HepG2 (cell line): ENCODE results near the gene TRIM15. TPM values are rescaled to one million over a fixed set of nuclear protein-coding genes. Genes with fewer than 3 reads are reported as not detected.

Experiments
- ARID2 ChIP-seq: sonication (generic); formaldehyde crosslinking; IDR thresholded peaks from 2 replicates; pipeline ENCODE4 v1.8.1; 2022; ENCODE audit warnings: mild to moderate bottlenecking, missing genetic modification reagents, borderline replicate concordance
- ARID4A ChIP-seq: sonication (generic); formaldehyde crosslinking; IDR thresholded peaks from 2 replicates; pipeline ENCODE4 v1.5.0; 2020; ENCODE audit warnings: mild to moderate bottlenecking, missing genetic modification reagents, borderline replicate concordance
- PAX8 ChIP-seq: sonication (generic); formaldehyde crosslinking; IDR thresholded peaks from 2 replicates; pipeline ENCODE4 v1.8.0; 2022; ENCODE audit warnings: mild to moderate bottlenecking, missing genetic modification reagents, borderline replicate concordance
- RFXANK ChIP-seq: IDR thresholded peaks from 2 replicates; pipeline ENCODE4 v1.6.1; 2016
- ZBTB38 ChIP-seq: sonication (generic); formaldehyde crosslinking; IDR thresholded peaks from 2 replicates; pipeline ENCODE4 v1.5.1; 2020; ENCODE audit warnings: mild to moderate bottlenecking, missing genetic modification reagents
- ZMYM4 ChIP-seq: sonication (generic); formaldehyde crosslinking; IDR thresholded peaks from 2 replicates; pipeline ENCODE4 v1.8.1; 2023; ENCODE audit warnings: mild to moderate bottlenecking, missing genetic modification reagents
- ZNF34 ChIP-seq: sonication (generic); formaldehyde crosslinking; IDR thresholded peaks from 2 replicates; pipeline ENCODE4 v1.4.0; 2020; ENCODE audit warnings: mild to moderate bottlenecking, missing genetic modification reagents, borderline replicate concordance
- ZNF343 ChIP-seq: sonication (generic); formaldehyde crosslinking; IDR thresholded peaks from 2 replicates; pipeline ENCODE4 v1.4.0; 2020; ENCODE audit warnings: mild to moderate bottlenecking, missing genetic modification reagents
- ZNF432 ChIP-seq: sonication (generic); formaldehyde crosslinking; IDR thresholded peaks from 2 replicates; pipeline ENCODE4 v1.5.0; 2020; ENCODE audit warnings: missing genetic modification reagents, mild to moderate bottlenecking, borderline replicate concordance
- polyA plus RNA-seq, 8 experiments: library from polyadenylated mRNA; depleted of rRNA in 3 of 8; stranded (reverse) in 7 of 8; unstranded in 1 of 8; fragments of >200 nt; fragmentation: Illumina TruSeq in 4 of 8; extraction: Trizol in 4 of 8; gene quantifications; 2 replicates each; pipeline versions ENCODE4 v1.2.1 to v1.2.3, GENCODE V29; 2011 to 2016; ENCODE audit warnings: low read depth in 4 of 8, missing spikeins in 1 of 8, mixed read lengths in 1 of 8; ENCODE audit not compliant: insufficient read depth in 1 of 8
- total RNA-seq, 5 experiments: library from RNA; depleted of rRNA; stranded (reverse); fragments of >200 nt; fragmentation: Illumina TruSeq; extraction: Trizol; gene quantifications; 2 replicates each; pipeline ENCODE4 v1.2.3, GENCODE V29; 2016; ENCODE audit warnings: low read depth in 1 of 5
- TF ChIP-seq, protein P1 (sequence below): sonication (generic); formaldehyde crosslinking; IDR thresholded peaks from 2 replicates; pipeline ENCODE4 v1.5.1; 2020; ENCODE audit warnings: mild to moderate bottlenecking, missing genetic modification reagents, moderate library complexity
- TF ChIP-seq, protein P2 (sequence below): sonication (generic); formaldehyde crosslinking; IDR thresholded peaks from 2 replicates; pipeline ENCODE4 v1.4.0; 2020; ENCODE audit warnings: missing genetic modification reagents
- TF ChIP-seq, protein P3 (sequence below): sonication (generic); formaldehyde crosslinking; conservative IDR thresholded peaks from 2 replicates; pipeline ENCODE4 v1.4.0; 2020; ENCODE audit warnings: missing genetic modification reagents
- TF ChIP-seq, protein P4 (sequence below): IDR thresholded peaks from 2 replicates; pipeline ENCODE4 v1.6.1; 2016; ENCODE audit warnings: mild to moderate bottlenecking, missing biosample characterization, missing genetic modification reagents
- TF ChIP-seq, protein P5 (sequence below): sonication (generic); formaldehyde crosslinking; IDR thresholded peaks from 2 replicates; pipeline ENCODE4 v1.4.0; 2020; ENCODE audit warnings: missing genetic modification reagents, borderline replicate concordance

The TRIM15 gene
- total and polyA plus RNA-seq, 2 of the 13 experiments (the other 11 are each of a cell fraction or from before 2014, with no cell fraction given), result 35.1 to 38.2 TPM

DNA sequence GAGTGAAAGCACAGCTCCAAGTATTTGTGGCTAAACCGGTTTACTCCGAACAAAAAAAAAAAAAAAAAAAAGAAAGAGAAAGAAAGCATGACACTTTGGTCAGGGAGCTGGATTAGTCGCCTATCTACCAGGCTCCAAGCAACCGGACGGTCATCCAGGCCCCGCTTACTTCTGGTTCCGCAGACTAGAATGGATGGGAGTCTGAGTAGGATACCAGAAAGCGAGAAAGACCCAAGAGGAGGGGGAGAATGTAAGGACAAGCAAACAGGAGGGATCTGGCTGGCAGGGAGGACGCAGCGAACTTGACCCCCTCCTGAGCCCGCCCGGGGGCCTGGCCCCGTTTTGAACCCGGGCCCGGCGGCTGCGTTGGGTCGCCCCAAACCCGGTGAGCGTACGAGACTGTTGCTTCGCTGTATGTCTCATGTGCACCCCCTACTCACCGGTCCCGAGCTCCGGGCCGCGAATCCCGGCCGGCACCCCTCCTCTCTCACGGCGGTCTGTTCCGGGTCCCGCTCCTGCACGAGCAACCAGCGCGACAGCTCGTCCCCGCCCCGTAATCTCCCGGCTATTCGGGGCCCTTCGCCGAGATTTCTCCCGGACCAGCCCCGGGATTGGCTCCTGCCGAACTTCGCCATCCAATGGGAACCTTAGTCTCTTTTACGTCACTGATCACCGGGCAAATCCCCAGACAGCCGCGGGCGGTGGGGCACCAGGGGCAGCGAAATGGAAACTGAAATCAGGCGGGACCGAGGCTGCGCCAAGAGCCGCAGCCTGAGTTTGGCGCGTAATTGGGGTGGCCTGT lies 49.7 kb downstream of the TRIM15 start, which contains the start of gene TRIM26 (continued):
- TF ChIP-seq, protein P1, sequence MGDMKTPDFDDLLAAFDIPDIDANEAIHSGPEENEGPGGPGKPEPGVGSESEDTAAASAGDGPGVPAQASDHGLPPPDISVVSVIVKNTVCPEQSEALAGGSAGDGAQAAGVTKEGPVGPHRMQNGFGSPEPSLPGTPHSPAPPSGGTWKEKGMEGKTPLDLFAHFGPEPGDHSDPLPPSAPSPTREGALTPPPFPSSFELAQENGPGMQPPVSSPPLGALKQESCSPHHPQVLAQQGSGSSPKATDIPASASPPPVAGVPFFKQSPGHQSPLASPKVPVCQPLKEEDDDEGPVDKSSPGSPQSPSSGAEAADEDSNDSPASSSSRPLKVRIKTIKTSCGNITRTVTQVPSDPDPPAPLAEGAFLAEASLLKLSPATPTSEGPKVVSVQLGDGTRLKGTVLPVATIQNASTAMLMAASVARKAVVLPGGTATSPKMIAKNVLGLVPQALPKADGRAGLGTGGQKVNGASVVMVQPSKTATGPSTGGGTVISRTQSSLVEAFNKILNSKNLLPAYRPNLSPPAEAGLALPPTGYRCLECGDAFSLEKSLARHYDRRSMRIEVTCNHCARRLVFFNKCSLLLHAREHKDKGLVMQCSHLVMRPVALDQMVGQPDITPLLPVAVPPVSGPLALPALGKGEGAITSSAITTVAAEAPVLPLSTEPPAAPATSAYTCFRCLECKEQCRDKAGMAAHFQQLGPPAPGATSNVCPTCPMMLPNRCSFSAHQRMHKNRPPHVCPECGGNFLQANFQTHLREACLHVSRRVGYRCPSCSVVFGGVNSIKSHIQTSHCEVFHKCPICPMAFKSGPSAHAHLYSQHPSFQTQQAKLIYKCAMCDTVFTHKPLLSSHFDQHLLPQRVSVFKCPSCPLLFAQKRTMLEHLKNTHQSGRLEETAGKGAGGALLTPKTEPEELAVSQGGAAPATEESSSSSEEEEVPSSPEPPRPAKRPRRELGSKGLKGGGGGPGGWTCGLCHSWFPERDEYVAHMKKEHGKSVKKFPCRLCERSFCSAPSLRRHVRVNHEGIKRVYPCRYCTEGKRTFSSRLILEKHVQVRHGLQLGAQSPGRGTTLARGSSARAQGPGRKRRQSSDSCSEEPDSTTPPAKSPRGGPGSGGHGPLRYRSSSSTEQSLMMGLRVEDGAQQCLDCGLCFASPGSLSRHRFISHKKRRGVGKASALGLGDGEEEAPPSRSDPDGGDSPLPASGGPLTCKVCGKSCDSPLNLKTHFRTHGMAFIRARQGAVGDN, result peak; percentile 57; the same call in 1 of the 2 replicates
- peak; percentile 74; the same call in 1 of the 2 replicates for TF ChIP-seq ZBTB38
- TF ChIP-seq ZMYM4 (CRISPR knock-in tag), result peak; percentile 88
- TF ChIP-seq ARID2 (CRISPR knock-in tag), result peak; percentile 85; the same call in 1 of the 2 replicates
- peak; percentile 100 for TF ChIP-seq RFXANK (CRISPR knock-in tag)
- TF ChIP-seq, protein P2, sequence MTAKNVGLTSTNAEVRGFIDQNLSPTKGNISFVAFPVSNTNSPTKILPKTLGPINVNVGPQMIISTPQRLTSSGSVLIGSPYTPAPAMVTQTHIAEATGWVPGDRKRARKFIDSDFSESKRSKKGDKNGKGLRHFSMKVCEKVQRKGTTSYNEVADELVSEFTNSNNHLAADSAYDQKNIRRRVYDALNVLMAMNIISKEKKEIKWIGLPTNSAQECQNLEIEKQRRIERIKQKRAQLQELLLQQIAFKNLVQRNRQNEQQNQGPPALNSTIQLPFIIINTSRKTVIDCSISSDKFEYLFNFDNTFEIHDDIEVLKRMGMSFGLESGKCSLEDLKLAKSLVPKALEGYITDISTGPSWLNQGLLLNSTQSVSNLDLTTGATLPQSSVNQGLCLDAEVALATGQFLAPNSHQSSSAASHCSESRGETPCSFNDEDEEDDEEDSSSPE (CRISPR knock-in tag), result peak; percentile 91
- peak; percentile 53; the same call in 1 of the 2 replicates for TF ChIP-seq ZNF343 (CRISPR knock-in tag)
- TF ChIP-seq ARID4A, result peak; percentile 90
- peak; percentile 67; the same call in 1 of the 2 replicates for TF ChIP-seq ZNF34
- TF ChIP-seq ZNF432 (CRISPR knock-in tag), result no peak
- TF ChIP-seq, protein P3, sequence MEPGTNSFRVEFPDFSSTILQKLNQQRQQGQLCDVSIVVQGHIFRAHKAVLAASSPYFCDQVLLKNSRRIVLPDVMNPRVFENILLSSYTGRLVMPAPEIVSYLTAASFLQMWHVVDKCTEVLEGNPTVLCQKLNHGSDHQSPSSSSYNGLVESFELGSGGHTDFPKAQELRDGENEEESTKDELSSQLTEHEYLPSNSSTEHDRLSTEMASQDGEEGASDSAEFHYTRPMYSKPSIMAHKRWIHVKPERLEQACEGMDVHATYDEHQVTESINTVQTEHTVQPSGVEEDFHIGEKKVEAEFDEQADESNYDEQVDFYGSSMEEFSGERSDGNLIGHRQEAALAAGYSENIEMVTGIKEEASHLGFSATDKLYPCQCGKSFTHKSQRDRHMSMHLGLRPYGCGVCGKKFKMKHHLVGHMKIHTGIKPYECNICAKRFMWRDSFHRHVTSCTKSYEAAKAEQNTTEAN (CRISPR knock-in tag), result peak; percentile 66; the same call in 1 of the 2 replicates
- TF ChIP-seq, protein P4, sequence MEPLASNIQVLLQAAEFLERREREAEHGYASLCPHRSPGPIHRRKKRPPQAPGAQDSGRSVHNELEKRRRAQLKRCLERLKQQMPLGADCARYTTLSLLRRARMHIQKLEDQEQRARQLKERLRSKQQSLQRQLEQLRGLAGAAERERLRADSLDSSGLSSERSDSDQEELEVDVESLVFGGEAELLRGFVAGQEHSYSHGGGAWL, result peak; percentile 82
- TF ChIP-seq PAX8 (CRISPR knock-in tag), result 0 out of 2 replicates have a peak, but pooled peaks have one; percentile 31
- TF ChIP-seq, protein P5, sequence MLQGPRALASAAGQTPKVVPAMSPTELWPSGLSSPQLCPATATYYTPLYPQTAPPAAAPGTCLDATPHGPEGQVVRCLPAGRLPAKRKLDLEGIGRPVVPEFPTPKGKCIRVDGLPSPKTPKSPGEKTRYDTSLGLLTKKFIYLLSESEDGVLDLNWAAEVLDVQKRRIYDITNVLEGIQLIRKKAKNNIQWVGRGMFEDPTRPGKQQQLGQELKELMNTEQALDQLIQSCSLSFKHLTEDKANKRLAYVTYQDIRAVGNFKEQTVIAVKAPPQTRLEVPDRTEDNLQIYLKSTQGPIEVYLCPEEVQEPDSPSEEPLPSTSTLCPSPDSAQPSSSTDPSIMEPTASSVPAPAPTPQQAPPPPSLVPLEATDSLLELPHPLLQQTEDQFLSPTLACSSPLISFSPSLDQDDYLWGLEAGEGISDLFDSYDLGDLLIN (CRISPR knock-in tag), result peak; percentile 41; the same call in 1 of the 2 replicates
